HK-2 (cell line): ENCODE data around the gene ADGRA3.
"Not testable (repeated sequence)": the region's sequence is repeated elsewhere in the genome, so short reads cannot be mapped to it uniquely, and the experiment has no call there.

Source experiments
- DNase-seq: peaks from one replicate; pipeline ENCODE4 v3.0.0-alpha.2; 2018; ENCODE audit not compliant: unreplicated experiment

The ADGRA3 gene

DNA sequence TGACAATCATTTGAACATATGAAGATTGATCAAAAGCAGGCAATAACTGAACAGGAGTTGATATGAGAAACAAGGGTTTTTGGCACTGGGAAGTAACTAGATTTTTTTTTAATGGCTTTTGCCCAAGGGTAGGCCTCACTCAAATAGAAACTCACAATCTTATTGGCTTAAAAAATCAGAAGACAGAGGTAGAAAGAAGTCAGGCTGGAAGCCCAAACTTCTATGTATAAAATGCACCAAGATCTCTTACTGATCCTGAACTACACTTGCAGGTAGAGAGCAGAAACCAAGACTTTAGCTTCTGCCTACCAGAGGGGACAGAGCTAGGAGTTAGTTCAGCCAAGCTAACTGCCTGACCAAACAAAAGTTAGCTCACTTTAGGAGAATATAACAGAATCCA, 74.9 kb downstream of the ADGRA3 start:
- no peak for DNase-seq

DNA sequence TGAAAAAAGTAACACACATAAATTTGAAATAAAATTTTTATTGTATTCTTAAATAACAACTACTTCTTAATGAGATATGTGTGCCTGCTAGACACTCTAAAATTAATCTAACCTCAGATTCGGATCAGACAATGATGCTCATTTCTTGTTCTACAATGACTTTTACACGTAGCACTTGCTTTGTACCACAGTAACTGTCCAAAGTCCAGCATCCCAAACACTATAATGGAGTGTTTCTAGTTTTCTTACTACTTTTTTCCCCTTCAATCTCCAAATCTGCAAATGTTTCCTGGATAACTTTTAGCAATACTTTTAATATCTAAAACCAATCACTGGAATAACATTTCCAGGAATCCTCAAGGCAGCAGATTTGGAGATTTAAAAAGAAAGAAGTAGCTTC, 75.9 kb downstream of the ADGRA3 start:
- no peak for DNase-seq

DNA sequence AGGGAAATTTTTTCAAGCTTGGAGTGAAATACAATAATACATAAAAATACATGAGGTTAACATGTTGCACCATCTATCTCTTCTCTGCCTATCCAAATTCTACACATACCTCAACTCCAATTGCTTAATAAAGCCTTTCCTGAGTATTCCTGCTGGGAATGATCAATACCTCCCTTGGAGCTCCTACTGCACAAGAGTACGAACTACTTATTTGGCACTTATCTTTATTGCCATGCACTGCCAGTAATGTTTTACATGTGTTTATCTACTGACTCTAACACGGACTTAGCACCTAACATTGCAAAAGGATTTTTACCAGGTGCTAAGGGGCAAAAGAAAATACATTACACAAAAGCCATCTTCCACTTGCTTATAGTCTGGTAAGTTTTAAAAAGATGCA, 80.2 kb downstream of the ADGRA3 start:
- no peak for DNase-seq

- DNase-seq = no peak
Measured at GRCh38 chr4:22434895-22435294, 81.0 kb downstream of the ADGRA3 start.

DNA sequence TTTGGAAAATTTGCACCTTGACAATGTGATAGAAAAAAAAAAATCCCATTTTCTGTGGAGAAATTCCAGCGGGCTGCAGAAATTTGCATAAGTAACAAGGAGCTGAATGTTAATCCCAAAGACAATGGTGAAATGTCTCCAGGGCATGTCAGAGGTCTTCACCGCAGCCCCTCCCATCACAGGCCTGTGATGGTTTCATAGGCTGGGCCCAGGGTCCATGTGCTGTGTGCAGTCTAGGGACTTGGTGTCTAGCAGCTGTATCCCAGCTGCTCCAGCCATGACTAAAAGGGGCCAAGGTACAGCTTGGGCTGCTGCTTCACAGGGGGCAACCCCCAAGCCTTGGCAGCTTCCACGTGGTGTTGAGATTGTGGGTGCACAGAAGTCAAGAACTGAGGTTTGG, 85.2 kb downstream of the ADGRA3 start:
- DNase-seq = no peak

DNA sequence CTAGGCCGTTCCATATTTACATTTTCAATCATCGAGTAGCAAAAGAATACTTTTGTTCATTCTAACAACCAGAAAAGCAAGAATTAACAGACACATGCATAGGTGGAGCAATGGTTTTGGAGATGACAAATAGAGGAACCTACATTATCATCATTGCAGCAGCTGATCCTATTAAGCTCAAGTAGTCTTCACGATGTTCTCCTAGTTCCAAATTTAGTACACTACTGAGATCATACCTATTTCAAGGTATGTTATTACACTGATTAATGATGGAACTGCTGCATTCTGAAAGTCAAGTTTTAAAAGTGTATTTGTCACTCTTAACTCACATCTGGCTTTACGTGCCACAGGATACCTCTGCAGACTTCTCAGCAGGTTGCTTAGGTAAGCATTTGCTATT, 87.4 kb downstream of the ADGRA3 start:
- DNase-seq = no peak

- no peak for DNase-seq
Measured at GRCh38 chr4:22427675-22428074, 88.2 kb downstream of the ADGRA3 start.

DNA sequence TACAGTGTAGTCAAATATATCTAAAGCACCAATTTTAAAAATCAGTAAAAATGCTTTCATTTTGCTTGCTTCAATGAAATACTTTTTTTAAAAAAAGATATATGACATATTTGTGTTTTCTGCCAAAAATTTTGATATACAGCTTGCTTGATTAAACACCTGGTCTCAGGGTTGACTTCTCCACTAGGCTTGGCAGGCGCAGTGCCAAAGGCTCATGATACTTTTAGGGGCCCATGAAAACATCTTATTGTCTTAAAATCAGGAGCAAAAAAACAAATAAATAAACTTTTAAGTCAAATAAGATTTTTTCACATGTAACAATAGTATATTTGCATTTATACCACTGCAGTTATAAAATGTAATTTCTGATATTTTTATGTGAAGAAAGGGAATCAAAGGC, 95.6 kb downstream of the ADGRA3 start:
- no peak for DNase-seq

GRCh38 chr4:22417408-22417807, 98.5 kb downstream of the ADGRA3 start:
- DNase-seq = no peak

DNA sequence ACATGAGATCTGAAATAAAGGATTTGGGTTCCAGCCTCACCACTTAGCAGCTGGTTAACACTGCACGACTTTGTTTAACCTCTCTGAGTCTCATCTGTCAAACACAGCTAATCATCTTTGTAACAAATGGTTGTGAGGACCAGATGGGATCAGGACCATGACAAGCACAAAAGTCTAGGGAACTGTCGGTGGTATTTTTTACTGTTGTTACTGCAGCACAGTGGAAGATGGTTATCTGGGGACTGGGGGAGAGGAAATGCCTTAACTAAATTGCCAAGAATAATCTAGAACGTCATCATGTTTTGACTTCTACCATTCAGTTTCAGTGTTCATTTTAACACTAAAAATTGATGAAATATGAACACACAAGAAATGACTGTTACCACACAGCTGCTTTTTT, 99.5 kb downstream of the ADGRA3 start:
- no peak for DNase-seq

DNA sequence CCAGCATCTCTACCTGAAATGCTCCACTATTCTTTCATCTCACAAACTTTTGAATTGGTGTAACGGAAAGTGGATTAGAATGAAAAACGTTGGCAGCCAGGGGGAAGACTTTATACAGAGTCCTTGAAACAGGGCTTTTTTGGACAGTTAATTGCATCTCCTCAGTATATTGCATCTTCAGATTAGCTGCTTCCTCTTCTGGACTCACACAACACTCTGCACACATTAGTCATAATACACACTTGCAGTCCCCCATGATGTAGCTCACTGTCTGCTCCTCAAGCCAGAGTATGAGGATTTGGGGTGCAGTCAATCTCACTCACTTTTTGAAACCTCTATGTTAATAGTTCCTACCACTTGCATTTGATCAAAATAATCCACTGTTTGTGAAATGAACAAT, 101.0 kb downstream of the ADGRA3 start:
- DNase-seq = no peak

GRCh38 chr4:22413471-22413870, 102.4 kb downstream of the ADGRA3 start:
- no peak for DNase-seq

DNA sequence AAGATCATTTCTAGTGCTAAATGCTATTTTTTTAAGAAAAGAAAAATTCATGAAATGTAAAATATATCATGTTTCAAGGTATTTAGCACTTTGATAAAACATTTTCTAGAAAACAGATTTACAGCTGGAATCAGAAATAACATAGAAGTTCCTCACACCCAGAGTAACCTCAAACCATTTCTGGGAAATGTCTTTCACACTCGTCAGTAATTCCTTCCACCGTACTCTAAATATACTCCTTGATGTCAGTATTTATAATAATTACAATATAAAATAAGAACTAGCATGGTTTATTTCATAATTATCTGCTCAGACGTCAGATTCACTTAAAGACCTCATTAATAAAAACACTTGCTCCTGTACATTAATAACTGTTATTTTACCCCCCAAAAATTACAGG, 103.9 kb downstream of the ADGRA3 start:
- no peak for DNase-seq

DNA sequence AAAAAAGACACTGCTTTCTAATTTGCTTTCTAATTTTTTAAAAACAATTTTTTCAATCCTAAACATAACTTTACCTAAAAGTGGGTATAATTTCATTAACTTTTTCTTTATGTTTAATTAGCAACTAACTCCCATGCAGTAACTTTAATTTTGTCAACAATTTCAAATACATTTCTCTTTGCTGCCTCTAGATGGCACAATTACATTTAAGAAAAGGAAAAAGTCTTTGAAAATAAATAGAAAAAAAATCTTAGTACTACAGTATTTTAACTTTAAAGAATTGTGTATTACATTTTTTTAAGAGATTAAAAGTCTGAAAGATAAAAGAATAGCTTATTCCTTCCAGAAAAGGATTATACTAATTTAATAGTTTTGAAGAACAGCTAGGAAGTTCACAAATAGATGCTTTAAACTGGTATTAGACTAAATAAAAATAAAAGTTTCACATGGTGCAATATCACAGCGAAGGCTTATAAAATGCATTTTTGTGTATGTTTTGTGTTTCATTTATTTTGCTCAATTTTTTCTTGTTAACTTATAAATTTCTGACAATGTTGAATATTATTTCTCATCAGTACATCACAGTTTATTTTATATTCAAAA, 105.1 kb downstream of the ADGRA3 start:
- DNase-seq = no peak

DNA sequence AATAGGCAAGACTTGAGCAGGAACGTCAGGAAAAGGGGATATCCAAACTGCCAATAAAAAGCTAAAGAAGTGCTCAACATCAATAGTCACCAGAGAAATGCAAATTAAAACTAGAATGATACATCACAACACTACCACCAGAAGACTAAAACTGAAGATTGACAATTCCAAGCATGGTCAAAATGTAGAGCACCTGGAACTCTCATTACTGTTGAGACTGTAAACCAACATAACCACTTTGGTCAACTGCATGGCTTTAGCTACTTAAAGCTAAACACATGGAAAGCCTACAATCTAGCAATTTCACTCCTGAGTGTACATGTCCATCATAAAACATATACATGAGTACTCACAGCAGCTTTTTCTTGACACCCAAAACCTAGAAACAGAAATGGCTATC, 107.4 kb downstream of the ADGRA3 start:
- DNase-seq = no peak

- DNase-seq = no peak
Measured at GRCh38 chr4:22407361-22407760, 108.5 kb downstream of the ADGRA3 start.

- DNase-seq = no peak
Measured at GRCh38 chr4:22398671-22399070, 117.2 kb downstream of the ADGRA3 start.

DNA sequence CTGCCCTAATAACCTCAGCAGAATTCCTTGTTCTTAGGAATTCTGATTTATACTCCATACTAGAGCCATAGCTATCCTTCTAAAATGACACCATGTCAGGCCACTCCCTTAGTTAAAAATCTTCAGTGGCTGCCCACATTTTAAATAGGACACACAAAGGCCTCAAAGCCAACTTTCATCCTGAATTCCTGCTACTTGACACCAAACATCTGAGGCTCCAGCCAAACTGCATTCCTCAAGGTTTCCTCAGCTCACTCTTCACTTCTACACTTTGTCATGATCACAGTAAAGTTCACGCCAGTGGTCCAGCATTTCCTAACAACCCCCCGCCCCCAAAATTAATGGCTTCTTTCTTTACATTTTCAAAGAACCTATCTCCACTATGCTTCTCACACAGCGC, 124.3 kb downstream of the ADGRA3 start:
- DNase-seq = no peak

DNA sequence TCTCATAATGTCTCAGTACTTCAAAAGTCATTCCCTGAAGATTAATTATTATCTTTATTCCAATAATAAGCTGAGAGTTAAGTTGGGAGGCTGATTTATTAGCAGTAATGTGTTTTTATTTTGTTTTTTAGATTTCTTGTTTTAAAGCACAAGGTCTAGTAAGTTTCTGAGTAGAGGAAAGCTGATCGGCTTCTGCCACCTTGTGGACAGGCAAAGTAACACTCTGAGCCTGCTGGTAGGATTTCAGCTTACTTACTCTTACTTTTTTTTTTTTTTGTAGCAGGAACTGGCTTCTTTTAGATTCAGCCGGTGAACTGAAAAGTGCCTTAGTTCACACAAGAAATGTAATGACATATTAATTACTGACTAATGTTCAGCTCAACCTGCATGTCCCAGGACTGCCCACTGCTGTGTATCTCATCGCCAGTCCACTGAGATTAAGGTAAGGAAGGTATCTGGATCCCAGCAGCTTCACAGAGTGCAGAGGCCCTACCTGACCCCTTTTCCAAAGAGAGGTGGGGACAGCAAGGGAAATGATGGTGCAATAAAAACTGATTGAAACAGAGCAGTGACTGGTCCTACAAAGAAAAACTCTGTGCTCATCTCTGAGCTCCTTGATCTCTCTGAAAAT, 126.5 kb downstream of the ADGRA3 start:
- DNase-seq = peak; percentile 45

DNA sequence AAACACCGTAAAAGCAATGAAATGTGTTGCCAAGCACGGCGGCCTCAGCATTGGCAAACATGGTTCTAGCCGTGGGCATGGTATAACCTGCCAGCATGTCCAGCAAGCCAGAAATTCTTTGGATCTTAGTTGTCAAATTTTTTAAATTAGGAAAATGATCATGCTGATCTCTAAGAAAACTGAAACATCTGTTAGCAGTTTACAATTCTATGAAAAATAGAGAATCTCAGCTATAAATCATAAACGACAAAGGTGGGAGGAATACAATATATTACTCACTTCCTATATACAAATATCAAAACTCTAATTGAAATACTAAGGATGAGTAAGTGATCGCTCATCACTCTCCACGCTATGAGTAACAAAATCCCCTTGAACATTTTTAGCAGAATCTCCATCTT, 130.3 kb downstream of the ADGRA3 start:
- no peak for DNase-seq

- no peak for DNase-seq
Measured at GRCh38 chr4:22384154-22384553, 131.7 kb downstream of the ADGRA3 start.

DNA sequence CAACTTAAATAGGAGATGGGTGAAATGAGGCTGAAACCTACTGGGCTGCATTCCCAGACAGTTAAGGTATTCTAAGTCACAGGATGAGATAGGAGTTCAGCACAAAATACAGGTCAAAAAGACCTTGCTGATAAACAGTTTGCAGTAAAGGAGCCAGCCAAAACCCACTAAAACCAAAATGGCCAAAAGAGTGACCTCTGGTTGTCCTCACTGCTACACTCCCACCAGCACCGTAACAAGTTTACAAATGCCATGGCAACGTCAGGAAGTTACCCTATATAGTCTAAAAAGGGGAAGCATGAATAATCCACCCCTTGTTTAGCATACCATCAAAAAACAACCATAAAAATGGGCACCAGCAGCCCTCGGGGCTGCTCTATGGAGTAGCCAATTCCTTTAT, 133.7 kb downstream of the ADGRA3 start:
- DNase-seq = not testable (repeated sequence)

- DNase-seq = no peak
Measured at GRCh38 chr4:22372986-22373385, 142.9 kb downstream of the ADGRA3 start.

- DNase-seq = no peak
Measured at GRCh38 chr4:22369901-22370562, 145.8 kb downstream of the ADGRA3 start.
